Osteocyte (in vitro differentiated cells): ENCODE measurements around the gene KLHL28. TPM values are rescaled to one million over a fixed set of nuclear protein-coding genes. Genes with fewer than 3 reads are reported as not detected.

Experiments
- DNase-seq: peaks from one replicate; pipeline ENCODE4 v3.0.0; 2021; ENCODE audit warnings: mixed read lengths; ENCODE audit not compliant: unreplicated experiment; ENCODE audit errors: extremely low spot score
- H3K27ac Mint-ChIP-seq: one replicate; pipeline ENCODE4 v1.8.0; 2021; ENCODE audit warnings: mild to moderate bottlenecking, mixed read lengths; ENCODE audit not compliant: unreplicated experiment
- H3K27me3 Mint-ChIP-seq: one replicate; pipeline ENCODE4 v1.8.0; 2021; ENCODE audit warnings: mixed read lengths; ENCODE audit not compliant: unreplicated experiment
- H3K36me3 Mint-ChIP-seq: one replicate; pipeline ENCODE4 v1.8.0; 2021; ENCODE audit warnings: mixed read lengths; ENCODE audit not compliant: unreplicated experiment
- H3K4me1 Mint-ChIP-seq: one replicate; pipeline ENCODE4 v1.8.0; 2021; ENCODE audit warnings: mixed read lengths; ENCODE audit not compliant: unreplicated experiment
- H3K4me3 Mint-ChIP-seq: one replicate; pipeline ENCODE4 v1.8.0; 2021; ENCODE audit warnings: mild to moderate bottlenecking, moderate library complexity, mixed read lengths; ENCODE audit not compliant: unreplicated experiment
- H3K9me3 Mint-ChIP-seq: one replicate; pipeline ENCODE4 v1.8.0; 2021; ENCODE audit warnings: mixed read lengths; ENCODE audit not compliant: unreplicated experiment
- CTCF ChIP-seq: fragments of 200-600 bp; sonication (generic); IDR thresholded peaks from 2 replicates; pipeline ENCODE4 v1.5.0; 2021; ENCODE audit warnings: antibody characterized with exemption, mild to moderate bottlenecking, moderate library complexity
- total RNA-seq: library from RNA; stranded (reverse); gene quantifications from 2 replicates; pipeline ENCODE4 v1.2.1, GENCODE V29; 2021

KLHL28 gene
- total RNA-seq, 1 donor from 2014 or later, result 15.3 TPM

- H3K36me3 Mint-ChIP-seq, result no peaks in the 10 kb centered on the region
- TF ChIP-seq CTCF, result no peak
- no peaks in the 10 kb centered on the region for H3K27me3 Mint-ChIP-seq
- no peaks in the 10 kb centered on the region for H3K9me3 Mint-ChIP-seq
- H3K27ac Mint-ChIP-seq, result no peak overlapping the region
- H3K4me1 Mint-ChIP-seq, result peaks cover 3% of the 10 kb centered on the region
- no peak for DNase-seq
- H3K4me3 Mint-ChIP-seq, result no peak overlapping the region
Measured at GRCh38 chr14:44990533-44990932, 28.8 kb upstream of the KLHL28 start.

- Mint-ChIP-seq H3K9me3 (no peaks in the 10 kb centered on the region), H3K4me3 (no peak overlapping the region), H3K27me3 (no peaks in the 10 kb centered on the region), H3K27ac (no peak overlapping the region), H3K4me1 (peaks cover 3% of the 10 kb centered on the region), H3K36me3 (no peaks in the 10 kb centered on the region)
- DNase-seq, result no peak
- no peak for TF ChIP-seq CTCF
Measured at GRCh38 chr14:44989497-44990440, 28.0 kb upstream of the KLHL28 start.

- H3K36me3 Mint-ChIP-seq, result no peaks in the 10 kb centered on the region
- peaks cover 3% of the 10 kb centered on the region for H3K4me1 Mint-ChIP-seq
- no peak for TF ChIP-seq CTCF
- H3K4me3 Mint-ChIP-seq, result no peak overlapping the region
- no peaks in the 10 kb centered on the region for H3K27me3 Mint-ChIP-seq
- DNase-seq, result no peak
- no peak overlapping the region for H3K27ac Mint-ChIP-seq
- H3K9me3 Mint-ChIP-seq, result no peaks in the 10 kb centered on the region
Measured at GRCh38 chr14:44988694-44989093, 26.9 kb upstream of the KLHL28 start.

- no peaks in the 10 kb centered on the region for H3K27me3 Mint-ChIP-seq
- peaks cover 13% of the 10 kb centered on the region for H3K4me1 Mint-ChIP-seq
- peaks cover 2% of the 10 kb centered on the region for H3K36me3 Mint-ChIP-seq
- no peak overlapping the region for H3K27ac Mint-ChIP-seq
- no peaks in the 10 kb centered on the region for H3K9me3 Mint-ChIP-seq
- DNase-seq, result no peak
- TF ChIP-seq CTCF, result no peak
- no peak overlapping the region for H3K4me3 Mint-ChIP-seq
Measured at GRCh38 chr14:44982594-44982993, 20.8 kb upstream of the KLHL28 start.

DNA sequence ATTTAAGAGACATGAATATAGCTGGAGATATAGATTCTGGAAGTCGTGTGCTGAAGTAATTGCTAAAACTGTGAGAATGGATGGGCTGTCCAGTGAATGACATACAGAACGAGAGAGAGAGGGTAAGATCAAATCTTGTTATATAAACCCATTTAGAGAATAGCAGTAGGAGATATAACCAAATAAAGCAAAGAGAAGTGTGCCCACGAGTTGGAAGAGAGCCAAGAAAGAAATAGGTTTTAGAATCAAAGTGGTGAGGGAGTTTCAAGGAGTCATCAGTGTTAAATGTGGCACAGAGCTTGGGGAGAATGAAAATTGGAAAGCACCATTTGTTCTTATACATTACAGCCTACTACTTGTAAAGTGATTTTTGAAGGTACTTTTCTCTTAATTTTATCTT, 19.5 kb upstream of the KLHL28 start:
- H3K36me3 Mint-ChIP-seq, result peaks cover 2% of the 10 kb centered on the region
- H3K27ac Mint-ChIP-seq, result no peak overlapping the region
- TF ChIP-seq CTCF, result no peak
- peaks cover 13% of the 10 kb centered on the region for H3K4me1 Mint-ChIP-seq
- H3K9me3 Mint-ChIP-seq, result no peaks in the 10 kb centered on the region
- H3K4me3 Mint-ChIP-seq, result no peak overlapping the region
- DNase-seq, result no peak
- H3K27me3 Mint-ChIP-seq, result no peaks in the 10 kb centered on the region
